HG02763 (cell line): ENCODE results near the gene PDLIM4.
A peak's percentile ranks its signal among the peaks of the same experiment; 100 is the strongest.

Experiments used
- ATAC-seq: cut with Tn5 transposase; IDR thresholded peaks from one replicate; pipeline ENCODE4 v1.9.1; 2021; ENCODE audit warnings: mild to moderate bottlenecking, moderate library complexity; ENCODE audit not compliant: unreplicated experiment

PDLIM4 gene

GRCh38 chr5:132266031-132266835 is 8.7 kb downstream of the PDLIM4 start:
- no peak for ATAC-seq

GRCh38 chr5:132266836-132267160 is 9.3 kb downstream of the PDLIM4 start:
- no peak for ATAC-seq

GRCh38 chr5:132267166-132267739 is 9.8 kb downstream of the PDLIM4 start:
- no peak for ATAC-seq

- peak; percentile 6 for ATAC-seq
Observed at GRCh38 chr5:132267931-132268768, 10.7 kb downstream of the PDLIM4 start.

GRCh38 chr5:132268769-132269551 is 11.5 kb downstream of the PDLIM4 start:
- peak; percentile 60 for ATAC-seq

- no peak for ATAC-seq
Observed at GRCh38 chr5:132269635-132270334, 12.3 kb downstream of the PDLIM4 start.

- ATAC-seq, result no peak
Observed at GRCh38 chr5:132270335-132270665, 12.8 kb downstream of the PDLIM4 start.

- no peak for ATAC-seq
Observed at GRCh38 chr5:132270706-132271105, 13.2 kb downstream of the PDLIM4 start.

- ATAC-seq, result no peak
Observed at GRCh38 chr5:132271251-132272246, 14.1 kb downstream of the PDLIM4 start.

- ATAC-seq, result no peak
Observed at GRCh38 chr5:132272311-132273210, 15.1 kb downstream of the PDLIM4 start.

- no peak for ATAC-seq
Observed at GRCh38 chr5:132273631-132274030, 16.1 kb downstream of the PDLIM4 start.

GRCh38 chr5:132274050-132274792 is 16.7 kb downstream of the PDLIM4 start:
- no peak for ATAC-seq

GRCh38 chr5:132275367-132276220 is 18.1 kb downstream of the PDLIM4 start:
- ATAC-seq, result no peak

- no peak for ATAC-seq
Observed at GRCh38 chr5:132277256-132277655, 19.8 kb downstream of the PDLIM4 start.

- ATAC-seq, result no peak
Observed at GRCh38 chr5:132277971-132278853, 20.7 kb downstream of the PDLIM4 start.

- no peak for ATAC-seq
Observed at GRCh38 chr5:132279801-132280200, 22.3 kb downstream of the PDLIM4 start.
